GM10847 (cell line): ENCODE measurements around the gene BPNT1.

ENCODE experiments used
- POLR2A ChIP-seq: IDR thresholded peaks from 2 replicates; pipeline ENCODE4 v1.6.1; 2011; ENCODE audit not compliant: insufficient read length; ENCODE audit errors: extremely low read depth

BPNT1 gene

DNA sequence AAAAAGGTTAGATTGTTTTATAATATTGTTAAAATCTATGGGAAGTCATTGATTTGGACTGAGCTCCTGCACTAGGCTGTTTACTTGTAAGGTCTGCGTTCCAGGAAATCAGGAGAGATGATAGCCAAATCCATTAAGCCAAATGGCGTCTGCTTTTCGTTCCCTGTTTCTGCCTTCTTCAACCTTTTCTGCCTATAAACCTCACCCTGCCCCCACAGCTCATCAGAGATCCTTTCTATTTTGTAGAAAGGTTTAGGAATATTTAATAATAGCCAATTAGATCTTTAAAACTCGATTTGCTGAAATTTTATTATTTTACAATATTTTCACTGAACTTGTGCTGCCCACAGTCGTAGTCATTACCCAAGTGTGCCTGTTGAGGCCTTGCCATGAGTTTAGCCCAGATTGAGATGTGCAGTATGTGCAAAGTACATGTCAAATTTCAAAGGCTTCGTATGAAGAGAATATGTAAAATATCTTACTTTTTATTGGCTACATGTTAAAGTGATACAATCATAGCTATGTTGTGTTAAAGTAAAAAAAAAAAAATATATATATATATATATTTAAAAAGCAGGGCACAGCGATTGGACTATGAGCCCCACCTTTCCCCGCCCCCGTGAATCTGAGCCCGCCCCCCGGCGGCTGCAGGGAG, 3.9 kb upstream of the BPNT1 start:
- no peak for TF ChIP-seq POLR2A

DNA sequence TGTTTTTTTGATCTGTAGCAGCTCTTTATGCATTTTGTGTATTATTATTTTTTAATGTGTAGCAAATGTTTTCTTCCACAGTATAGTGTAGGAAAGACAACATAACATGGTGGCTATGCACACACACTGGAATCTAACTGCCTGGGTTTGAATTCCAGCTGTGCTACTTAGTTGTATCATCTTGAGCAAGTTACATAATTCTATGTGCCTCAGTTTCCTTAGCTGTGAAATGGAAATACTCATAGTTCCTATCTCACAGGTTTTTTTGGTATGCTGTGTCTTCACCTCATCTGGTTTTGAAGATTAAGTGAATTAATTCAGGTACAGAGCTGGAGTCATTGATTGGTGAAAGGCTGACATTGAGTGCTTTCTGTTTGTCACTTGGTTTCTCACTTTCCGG, 3.1 kb upstream of the BPNT1 start:
- TF ChIP-seq POLR2A: no peak

DNA sequence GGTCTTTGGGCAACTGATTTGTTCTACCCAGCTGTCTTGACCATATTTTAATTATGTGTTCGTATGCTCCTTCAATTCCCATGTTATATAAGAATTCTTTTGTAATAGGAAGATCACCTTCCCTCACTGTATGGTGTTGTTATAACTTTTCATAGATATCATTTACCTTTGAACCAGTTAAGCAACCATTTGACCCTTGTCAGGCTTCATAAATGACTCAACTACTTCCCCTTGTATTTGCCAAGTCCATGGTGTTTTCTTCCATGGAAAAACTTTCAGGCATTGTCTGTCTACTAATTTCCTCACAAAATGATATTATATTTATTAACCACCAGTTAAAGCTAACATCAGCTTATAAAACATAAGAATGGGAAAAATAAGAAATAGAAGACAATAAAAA, 5.1 kb downstream of the BPNT1 start:
- TF ChIP-seq POLR2A: no peak

DNA sequence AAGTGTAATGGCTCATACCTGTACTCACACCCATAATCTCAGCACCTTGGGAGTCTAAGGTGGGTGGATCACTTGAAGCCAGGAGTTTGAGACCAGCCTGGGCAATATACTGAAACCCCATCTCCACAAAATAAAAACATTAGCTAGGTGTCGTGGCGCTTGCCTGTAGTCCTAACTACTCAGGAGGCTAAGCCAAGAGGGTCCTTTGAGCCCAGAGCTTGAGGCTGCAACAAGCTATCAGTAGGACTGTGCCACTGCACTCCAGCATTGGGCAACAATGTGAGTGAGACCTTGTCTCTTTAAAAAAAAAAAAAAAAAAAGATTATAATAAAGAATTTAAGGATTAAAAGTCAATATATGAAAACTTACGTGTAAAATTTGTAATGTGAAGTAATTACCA, 11.7 kb downstream of the BPNT1 start:
- no peak for TF ChIP-seq POLR2A

DNA sequence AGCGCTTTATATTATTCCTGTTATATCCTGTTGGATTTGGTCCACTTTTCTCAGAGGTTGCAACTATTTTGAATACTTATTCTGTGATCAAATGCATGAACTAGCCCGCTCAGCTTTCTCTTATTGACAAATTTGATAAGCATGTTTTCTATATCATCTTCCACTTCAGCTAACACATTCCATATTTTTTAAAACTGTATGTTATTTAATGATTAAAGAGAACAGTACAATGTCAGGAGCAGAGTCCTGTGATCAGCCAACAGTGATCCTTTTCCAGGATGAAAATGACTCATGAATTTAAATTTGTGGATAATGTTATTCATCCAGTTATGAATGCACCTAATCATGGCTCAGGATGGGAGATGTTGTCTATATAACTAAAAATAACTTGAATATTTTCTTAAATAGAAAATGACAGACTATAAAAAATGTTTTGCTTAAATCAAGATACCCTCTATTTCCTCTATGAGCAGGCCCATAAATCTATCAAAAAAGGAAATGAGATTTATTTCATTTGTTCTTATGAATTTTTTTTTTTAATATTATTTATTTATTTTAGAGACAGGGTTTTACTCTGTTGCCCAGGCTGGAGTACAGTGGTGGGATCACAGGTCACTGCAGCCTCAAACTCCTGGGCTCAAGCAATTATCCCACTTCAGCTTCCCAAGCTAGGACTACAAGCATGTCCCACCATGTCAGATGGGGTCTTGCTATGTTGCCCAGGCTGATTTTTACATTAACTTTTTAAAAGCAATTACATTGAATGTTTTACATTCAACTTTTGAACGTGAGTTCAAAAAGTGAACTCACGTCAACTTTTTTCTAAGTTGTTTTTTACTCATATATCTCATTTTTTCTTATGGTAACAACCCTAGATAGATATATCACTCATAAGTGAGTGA, 12.5 kb downstream of the BPNT1 start:
- no peak for TF ChIP-seq POLR2A

DNA sequence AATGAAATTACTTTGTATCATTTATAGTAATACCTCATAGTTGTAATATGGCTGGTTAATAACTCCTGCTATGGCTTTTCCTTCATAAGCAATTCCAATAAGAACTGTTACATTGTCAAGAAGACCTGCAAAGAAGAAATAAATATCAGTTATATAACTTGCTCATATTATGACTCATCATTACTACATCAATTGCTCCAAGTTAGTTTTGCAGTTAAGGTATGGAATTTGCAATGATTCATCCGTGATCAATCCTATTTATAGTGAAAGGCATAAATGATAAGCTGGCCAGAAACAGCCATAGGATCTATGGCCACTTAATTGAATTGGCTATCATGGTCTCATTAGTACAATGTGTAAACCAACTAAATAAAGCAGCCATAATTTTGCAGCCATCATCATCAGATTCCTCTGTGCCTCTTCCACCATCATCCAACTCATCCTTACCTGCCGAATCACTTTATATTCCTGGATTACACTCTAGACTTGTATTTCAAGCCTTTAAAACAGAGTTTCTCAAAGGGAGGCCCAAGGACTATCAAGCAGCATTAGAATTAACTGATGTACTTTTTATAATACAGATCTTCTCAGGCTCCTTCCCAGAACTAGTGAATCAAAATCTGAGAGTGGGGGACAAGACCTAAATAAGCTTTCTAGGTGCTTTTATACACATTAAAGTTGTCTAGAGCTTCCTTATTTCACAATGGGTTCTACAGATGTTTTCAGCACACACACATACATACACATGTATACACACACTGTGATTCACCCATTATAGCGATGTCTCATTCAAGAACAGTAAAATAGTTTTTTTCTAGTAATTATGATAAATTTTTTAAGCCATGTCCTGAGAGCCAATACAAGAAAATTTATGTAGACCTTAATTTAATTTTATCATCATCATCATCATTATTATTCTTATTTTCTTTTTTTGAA, 22.1 kb downstream of the BPNT1 start:
- no peak for TF ChIP-seq POLR2A

DNA sequence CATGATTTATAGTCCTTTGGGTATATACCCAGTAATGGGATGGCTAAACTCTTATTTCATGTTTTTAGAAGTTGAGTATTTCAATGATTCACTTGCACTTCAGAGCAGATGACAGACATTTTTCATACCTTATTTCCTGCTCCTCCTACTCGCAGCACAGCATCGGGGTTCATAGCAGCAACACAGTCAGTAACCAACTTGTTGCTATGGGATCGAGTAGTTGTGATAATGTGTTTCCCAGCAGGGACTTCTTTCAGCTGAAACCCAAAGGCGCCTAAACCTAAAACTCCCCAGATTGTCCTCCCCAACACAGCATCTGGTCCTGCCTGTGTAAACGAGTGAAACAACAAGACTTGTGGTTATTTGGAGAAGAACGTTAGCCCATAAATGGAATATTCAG, 27.0 kb downstream of the BPNT1 start:
- TF ChIP-seq POLR2A: no peak

DNA sequence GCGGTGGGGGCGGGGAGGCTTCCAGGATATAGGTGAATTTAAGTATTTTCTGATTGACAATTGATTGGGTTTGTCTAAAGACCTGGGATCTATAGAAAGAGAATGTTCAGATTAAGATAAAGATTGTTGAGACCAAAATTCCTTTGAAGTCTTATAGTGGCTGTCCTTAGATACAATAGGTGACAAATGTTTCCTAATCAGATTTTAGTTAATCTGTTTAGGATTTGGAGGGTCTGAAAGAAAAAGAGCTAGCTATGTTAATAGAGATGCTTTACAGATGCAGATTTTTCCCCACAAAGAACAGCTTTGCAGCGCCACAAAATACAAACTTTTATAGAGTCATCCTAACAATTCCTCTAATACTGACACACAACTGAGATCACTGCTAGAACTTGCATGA, 28.7 kb downstream of the BPNT1 start:
- no peak for TF ChIP-seq POLR2A

DNA sequence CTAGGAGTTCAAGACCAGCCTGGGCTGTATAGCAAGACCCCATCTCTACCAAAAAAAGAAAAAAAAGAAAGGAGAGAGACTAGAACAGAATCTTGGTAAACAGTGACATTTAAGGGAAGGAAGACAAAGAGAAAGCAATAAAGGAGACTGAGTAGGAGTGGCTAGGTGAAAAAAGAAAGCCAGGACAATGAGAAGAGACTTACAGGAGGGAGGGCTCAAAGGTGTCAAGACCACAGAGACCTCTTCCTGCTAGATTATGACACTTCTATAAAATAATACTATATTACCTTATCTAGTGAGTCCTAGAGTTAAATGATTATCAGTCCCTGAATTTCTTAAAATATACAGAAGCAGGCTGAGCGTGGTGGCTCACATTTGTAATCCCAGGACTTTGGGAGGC, 33.2 kb downstream of the BPNT1 start:
- TF ChIP-seq POLR2A: no peak

DNA sequence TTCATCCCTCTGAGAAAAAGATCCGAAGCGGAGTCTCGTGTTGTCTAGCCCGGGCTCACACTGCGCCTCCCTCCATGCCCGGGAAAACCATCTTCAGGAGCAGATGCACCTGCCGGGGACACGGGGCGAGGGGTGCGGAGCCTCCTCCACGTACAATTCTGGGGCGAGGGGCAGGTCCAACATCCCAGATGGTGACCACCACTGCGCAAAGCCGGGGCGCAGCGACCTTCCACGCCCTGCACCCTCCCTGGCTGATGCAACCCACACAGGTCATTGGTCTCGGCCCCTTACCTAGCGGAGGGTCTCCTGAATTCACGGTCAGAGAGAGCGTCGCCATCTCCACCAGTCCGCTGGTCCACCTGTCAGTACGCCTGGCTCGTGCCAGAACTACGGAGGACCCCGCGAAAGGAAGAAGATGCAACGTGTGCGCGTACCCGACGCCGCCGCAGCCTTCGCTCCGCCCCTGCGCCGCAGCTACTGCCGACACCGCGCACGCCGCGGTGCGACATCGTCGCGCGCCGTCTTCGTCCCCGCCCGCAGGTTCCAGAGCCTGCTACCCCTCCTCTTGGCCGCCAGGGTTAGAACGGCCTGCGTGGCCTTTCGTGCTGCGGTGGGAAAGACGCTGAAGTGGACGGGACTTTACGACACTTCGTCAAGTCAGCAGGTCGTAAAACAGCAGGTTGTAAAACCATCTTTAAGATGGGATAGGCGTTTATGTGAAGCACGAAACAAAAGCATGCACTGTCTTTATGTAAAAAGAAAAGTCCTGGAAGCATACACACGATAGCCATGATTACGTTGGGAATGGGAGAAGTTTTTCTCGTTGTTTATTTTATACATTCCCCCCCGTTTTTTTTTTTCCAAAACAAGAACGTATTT, 43.3 kb downstream of the BPNT1 start, which contains the start of gene EPRS1:
Gene EPRS1 (minus strand): TSS at position 454 of the 879 bp plus-strand sequence. CDS start 117 bp downstream, at position 337.
- peak; percentile 86 for TF ChIP-seq POLR2A

DNA sequence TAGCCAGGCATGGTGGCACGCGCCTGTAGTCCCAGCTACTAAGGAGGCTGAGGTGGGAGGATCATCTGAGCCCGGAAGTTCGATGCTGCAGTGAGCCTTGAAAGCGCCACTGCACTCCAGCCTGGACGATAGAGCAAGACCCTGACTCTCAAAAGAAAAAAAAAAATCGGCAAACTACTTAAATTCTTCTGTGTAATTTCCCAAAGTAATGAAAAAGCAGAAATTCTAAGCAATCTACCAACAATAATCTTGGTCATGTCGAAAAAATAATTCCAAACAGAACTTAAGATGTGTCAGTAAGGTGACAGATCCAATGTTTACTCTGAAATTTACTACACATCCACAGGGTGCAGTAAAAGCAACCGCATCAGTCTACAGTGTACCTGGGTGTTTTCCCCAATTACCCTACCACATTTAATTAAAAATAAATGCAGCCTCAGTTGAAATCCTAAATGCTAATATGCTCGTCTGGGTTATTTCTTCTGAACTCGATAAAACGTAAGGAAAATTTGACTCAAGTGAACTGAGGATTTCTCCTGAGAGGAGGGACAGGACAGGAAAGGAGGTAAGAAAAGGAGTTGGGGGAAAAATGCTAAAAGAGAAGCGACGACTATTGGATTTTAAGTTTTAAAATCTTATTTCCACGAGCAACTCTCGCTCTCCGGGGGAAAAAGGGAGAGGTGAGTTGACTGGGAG, 44.1 kb downstream of the BPNT1 start:
- no peak for TF ChIP-seq POLR2A

DNA sequence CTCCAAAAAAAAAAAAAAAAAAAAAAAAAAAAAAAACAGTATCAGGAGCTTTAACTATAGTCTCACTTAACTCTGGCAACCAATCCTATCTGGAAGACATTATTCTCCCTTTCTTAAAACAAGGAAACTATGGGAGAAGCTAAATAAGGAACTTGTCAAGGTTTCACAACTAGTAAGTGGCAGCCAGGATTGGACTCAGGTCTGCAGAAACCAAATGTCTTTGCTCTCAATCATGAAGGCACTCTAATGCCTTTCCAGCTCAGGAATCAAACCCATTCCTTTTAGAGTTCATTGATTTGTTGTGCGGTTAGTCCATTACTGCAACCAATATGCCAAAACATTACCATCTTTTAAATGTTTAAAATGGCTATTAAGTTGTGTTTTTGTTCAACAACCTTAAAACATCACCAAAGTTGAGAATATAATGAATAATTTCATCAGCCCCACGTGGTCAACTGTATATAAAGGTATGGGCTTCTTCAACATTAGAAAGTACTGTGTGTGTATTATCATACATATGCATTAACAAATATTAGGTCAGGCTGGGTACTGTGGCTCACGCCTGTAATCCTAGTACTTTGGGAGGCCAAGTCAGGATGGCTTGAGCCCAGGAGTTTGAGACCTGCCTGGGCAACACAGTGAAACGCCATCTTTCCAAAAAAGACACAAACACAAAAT, 44.8 kb downstream of the BPNT1 start:
- no peak for TF ChIP-seq POLR2A

DNA sequence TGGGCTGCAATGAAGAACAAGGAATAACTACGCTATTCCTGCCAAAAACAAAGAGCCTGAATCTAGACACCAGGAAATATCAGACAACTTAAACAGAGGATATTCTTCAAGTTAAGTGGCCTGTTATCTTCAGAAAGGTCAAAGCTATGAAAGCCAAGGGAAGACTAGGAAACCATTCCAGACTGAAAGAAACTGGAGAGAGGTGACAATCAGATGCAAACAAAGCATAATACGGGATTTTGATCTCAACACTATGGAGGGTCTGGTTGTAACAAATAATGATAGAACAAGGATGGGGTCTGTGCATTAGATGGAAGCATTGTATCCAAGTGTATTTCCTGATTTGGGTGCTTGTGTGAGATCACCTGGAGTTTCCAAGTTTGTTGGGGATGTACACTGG, 45.9 kb downstream of the BPNT1 start:
- TF ChIP-seq POLR2A: no peak
